CD4-positive, alpha-beta memory T cell (primary cell): ENCODE results near the gene SMIM14. TPM values are rescaled to one million over a fixed set of nuclear protein-coding genes. Genes with fewer than 3 reads are reported as not detected.
"Not testable (repeated sequence)": the region's sequence is repeated elsewhere in the genome, so short reads cannot be mapped to it uniquely, and the experiment has no call there.

ENCODE experiments used
- CTCF ChIA-PET: fragments of 350-600 bp; sonication (Branson Sonifier 250); formaldehyde crosslinking; loops from one replicate; lab custom pipeline; 2021; ENCODE audit warnings: inconsistent platforms; ENCODE audit not compliant: partially characterized antibody; lab: Charles Lee
- POLR2A ChIA-PET: fragments of 350-600 bp; sonication (Branson Sonifier 250); formaldehyde crosslinking; loops from one replicate; lab custom pipeline; 2021; ENCODE audit not compliant: partially characterized antibody; lab: Charles Lee
- DNase-seq, 5 donors: peaks; one replicate each; pipeline versions ENCODE4 v3.0.0 to v3.0.0-alpha.2; 2020 to 2022; ENCODE audit warnings: mixed read lengths in 1 of 5
- H3K27ac ChIP-seq: one replicate; pipeline ENCODE4 v1.7.0; 2013; ENCODE audit warnings: low read depth, low read length
- H3K27me3 ChIP-seq: 2 replicates; pipeline ENCODE4 v1.7.0; 2013; ENCODE audit warnings: mild to moderate bottlenecking, low read length, moderate library complexity; ENCODE audit not compliant: insufficient read depth
- H3K36me3 ChIP-seq: 2 replicates; pipeline ENCODE4 v1.7.0; 2013; ENCODE audit warnings: mild to moderate bottlenecking, low read length, moderate library complexity; ENCODE audit not compliant: insufficient read depth
- H3K4me1 ChIP-seq: 2 replicates; pipeline ENCODE4 v1.7.0; 2013; ENCODE audit warnings: mild to moderate bottlenecking, low read length, moderate library complexity; ENCODE audit not compliant: insufficient read depth
- H3K4me3 ChIP-seq, 2 donors: one replicate each; pipeline ENCODE4 v1.7.0; 2013; ENCODE audit warnings: low read length in 2 of 2, mild to moderate bottlenecking in 1 of 2
- H3K9me3 ChIP-seq, 2 donors: one replicate each; pipeline ENCODE4 v1.7.0; 2013; ENCODE audit warnings: low read length in 2 of 2, control low read depth in 1 of 2; ENCODE audit not compliant: control insufficient read depth in 1 of 2
- H3K27ac Mint-ChIP-seq, 7 donors: one replicate each; pipeline ENCODE4 v1.8.0; 2020 to 2021; ENCODE audit warnings: mixed read lengths in 7 of 7, mild to moderate bottlenecking in 6 of 7, inconsistent platforms in 3 of 7, moderate library complexity in 3 of 7
- H3K27me3 Mint-ChIP-seq, 2 donors: one replicate each; pipeline ENCODE4 v1.8.0; 2020 to 2021; ENCODE audit warnings: mixed read lengths in 2 of 2
- H3K36me3 Mint-ChIP-seq, 2 donors: one replicate each; pipeline ENCODE4 v1.8.0; 2020 to 2021; ENCODE audit warnings: mixed read lengths in 2 of 2, inconsistent platforms in 1 of 2, mild to moderate bottlenecking in 1 of 2
- H3K4me1 Mint-ChIP-seq, 4 donors: one replicate each; pipeline ENCODE4 v1.8.0; 2020 to 2021; ENCODE audit warnings: mixed read lengths in 4 of 4, mild to moderate bottlenecking in 1 of 4
- H3K4me3 Mint-ChIP-seq, 8 donors: one replicate each; pipeline ENCODE4 v1.8.0; 2020 to 2021; ENCODE audit warnings: mixed read lengths in 8 of 8, mild to moderate bottlenecking in 7 of 8, moderate library complexity in 6 of 8, inconsistent platforms in 3 of 8
- H3K9me3 Mint-ChIP-seq, 8 donors: one replicate each; pipeline ENCODE4 v1.8.0; 2020 to 2021; ENCODE audit warnings: mixed read lengths in 8 of 8, mild to moderate bottlenecking in 5 of 8, inconsistent platforms in 3 of 8, moderate library complexity in 1 of 8
- intact Hi-C: fragments of 100-400 bp; cut with micrococcal nuclease; formaldehyde crosslinking; loops from one replicate; pipeline ENCODE4 v1.15.1; 2023
- polyA plus RNA-seq, 2 donors: library from polyadenylated mRNA; unstranded; fragments of 300-500 nt; fragmentation: Illumina TruSeq; gene quantifications; one replicate each; pipeline ENCODE4 v1.2.3, GENCODE V29; 2021
- total RNA-seq, 2 experiments: library from RNA; stranded (reverse); gene quantifications; one replicate each; pipeline ENCODE4 v1.2.3, GENCODE V29; 2021

Gene SMIM14
- total and polyA plus RNA-seq, 4 experiments from 2014 or later, result 15.5 to 54.4 (median 28.1) TPM

DNA sequence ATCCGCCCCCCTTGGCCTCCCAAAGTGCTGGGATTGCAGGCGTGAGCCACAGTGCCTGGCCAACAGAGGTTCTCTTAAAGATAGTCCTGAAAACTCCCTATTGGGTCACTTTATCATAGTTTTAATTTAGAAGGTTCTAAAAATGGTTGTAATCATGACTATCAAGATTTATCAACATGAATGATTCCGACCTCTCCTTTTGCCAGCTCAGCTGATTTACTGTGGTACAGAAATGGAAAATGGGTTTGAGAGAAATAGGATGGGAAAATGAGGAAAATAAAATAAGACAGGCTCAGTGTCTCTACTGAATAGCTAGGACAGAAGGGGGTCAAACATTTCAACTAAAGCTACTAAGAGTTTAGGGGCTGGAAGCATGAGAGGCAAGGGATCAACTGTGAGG, 83.2 kb downstream of the SMIM14 start:
- no peak overlapping the region for H3K4me3 ChIP-seq
- DNase-seq, result no peak
- CTCF ChIA-PET, result no interaction called here
- Mint-ChIP-seq H3K27me3 (no peaks in the 10 kb centered on the region), H3K9me3 (no peaks in the 10 kb centered on the region), H3K36me3 (peaks cover 20% of the 10 kb centered on the region in 2 donors), H3K27ac (no peak overlapping the region), H3K4me1 (no peaks in the 10 kb centered on the region), H3K4me3 (no peak overlapping the region)
- intact Hi-C loops, result no loop called here
- H3K27me3 ChIP-seq, result no peaks in the 10 kb centered on the region
- no peaks in the 10 kb centered on the region for H3K36me3 ChIP-seq
- no peaks in the 10 kb centered on the region for H3K9me3 ChIP-seq
- H3K27ac ChIP-seq, result no peak overlapping the region
- POLR2A ChIA-PET, result no interaction called here
- H3K4me1 ChIP-seq, result no peaks in the 10 kb centered on the region

- no peak overlapping the region for H3K27ac Mint-ChIP-seq
- no peak for DNase-seq
- no peaks in the 10 kb centered on the region for H3K36me3 ChIP-seq
- ChIA-PET POLR2A (no interaction called here), CTCF (interaction anchor here (1.7 kb wide), 1 partner anchor 80 kb away, joined by 7 read pairs; no protein-coding TSS in a partner anchor)
- no peak overlapping the region for H3K27ac ChIP-seq
- peaks cover 5 to 10% of the 10 kb centered on the region in 2 donors for H3K36me3 Mint-ChIP-seq
- no peak overlapping the region for H3K4me3 ChIP-seq
- no peaks in the 10 kb centered on the region for H3K27me3 ChIP-seq
- no peaks in the 10 kb centered on the region for H3K4me1 ChIP-seq
- H3K4me1 Mint-ChIP-seq, result no peaks in the 10 kb centered on the region
- H3K4me3 Mint-ChIP-seq, result no peak overlapping the region
- H3K9me3 Mint-ChIP-seq, result peaks cover 0 to 2% (median 0%) of the 10 kb centered on the region in 8 donors
- H3K27me3 Mint-ChIP-seq, result no peaks in the 10 kb centered on the region
- intact Hi-C loops, result no loop called here
- no peaks in the 10 kb centered on the region for H3K9me3 ChIP-seq
Measured at GRCh38 chr4:39548425-39549067, 90.1 kb downstream of the SMIM14 start.

- ChIA-PET POLR2A (no interaction called here), CTCF (no interaction called here)
- no peaks in the 10 kb centered on the region for H3K4me1 Mint-ChIP-seq
- no peaks in the 10 kb centered on the region for H3K27me3 Mint-ChIP-seq
- H3K27ac ChIP-seq, result no peak overlapping the region
- no peak overlapping the region for H3K27ac Mint-ChIP-seq
- DNase-seq, result no peak
- H3K9me3 ChIP-seq, result no peaks in the 10 kb centered on the region
- H3K36me3 ChIP-seq, result no peaks in the 10 kb centered on the region
- peaks cover 0 to 7% of the 10 kb centered on the region in 2 donors for H3K36me3 Mint-ChIP-seq
- no peak overlapping the region for H3K4me3 Mint-ChIP-seq
- H3K9me3 Mint-ChIP-seq, result peaks cover 0 to 2% (median 0%) of the 10 kb centered on the region in 8 donors
- H3K4me1 ChIP-seq, result no peaks in the 10 kb centered on the region
- H3K4me3 ChIP-seq, result no peak overlapping the region
- no peaks in the 10 kb centered on the region for H3K27me3 ChIP-seq
- intact Hi-C loops, result no loop called here
Measured at GRCh38 chr4:39544580-39545315, 93.9 kb downstream of the SMIM14 start.

GRCh38 chr4:39544080-39544479, 94.6 kb downstream of the SMIM14 start:
- CTCF ChIA-PET, H3K9me3 ChIP-seq, H3K4me1 ChIP-seq, H3K27ac ChIP-seq, H3K9me3 Mint-ChIP-seq, intact Hi-C loops, H3K27ac Mint-ChIP-seq, H3K36me3 Mint-ChIP-seq, H3K27me3 ChIP-seq, H3K27me3 Mint-ChIP-seq, POLR2A ChIA-PET, H3K4me1 Mint-ChIP-seq, H3K4me3 Mint-ChIP-seq, H3K36me3 ChIP-seq, DNase-seq, H3K4me3 ChIP-seq: not testable (repeated sequence)

- intact Hi-C loops, result no loop called here
Measured at GRCh38 chr4:39543034-39543433, 95.6 kb downstream of the SMIM14 start.

DNA sequence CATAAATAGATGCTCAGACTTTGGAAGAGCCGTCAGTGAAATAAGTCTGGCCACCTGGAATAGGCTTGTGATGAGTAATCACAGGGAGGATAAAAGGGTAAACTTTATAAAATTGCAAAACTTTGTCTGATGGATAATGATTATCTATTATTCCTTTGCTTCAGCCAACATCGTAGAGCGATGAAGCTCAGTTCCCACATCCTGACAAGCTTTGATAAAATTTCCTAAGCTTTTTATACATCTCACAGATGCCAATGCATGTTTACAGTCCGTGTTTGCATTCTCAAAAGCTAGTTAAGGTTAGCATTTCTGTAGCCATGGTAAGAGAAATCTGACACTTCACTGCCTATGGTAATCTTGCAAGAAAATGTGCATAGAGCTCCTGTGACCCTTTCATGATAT, 96.1 kb downstream of the SMIM14 start:
- H3K27me3 ChIP-seq, result no peaks in the 10 kb centered on the region
- no peaks in the 10 kb centered on the region for H3K4me1 Mint-ChIP-seq
- no peak for DNase-seq
- H3K36me3 Mint-ChIP-seq, result peaks cover 0 to 7% of the 10 kb centered on the region in 2 donors
- no peaks in the 10 kb centered on the region for H3K27me3 Mint-ChIP-seq
- H3K27ac Mint-ChIP-seq, result no peak overlapping the region
- no peaks in the 10 kb centered on the region for H3K4me1 ChIP-seq
- CTCF ChIA-PET, result interaction anchor here (1.0 kb wide), 2 partner anchors 11 to 15 kb away, joined by 3 to 4 read pairs; partner anchors contain the start of gene UGDH
- POLR2A ChIA-PET, result no interaction called here
- no peaks in the 10 kb centered on the region for H3K36me3 ChIP-seq
- H3K27ac ChIP-seq, result no peak overlapping the region
- H3K4me3 ChIP-seq, result no peak overlapping the region
- H3K4me3 Mint-ChIP-seq, result no peak overlapping the region
- H3K9me3 ChIP-seq, result no peaks in the 10 kb centered on the region
- peaks cover 0 to 2% (median 0%) of the 10 kb centered on the region in 8 donors for H3K9me3 Mint-ChIP-seq
- intact Hi-C loops, result no loop called here

More at GRCh38 chr4:39543034-39543433, 95.6 kb downstream of the SMIM14 start:
- Histone ChIP-seq H3K4me1 (no peaks in the 10 kb centered on the region), H3K4me3 (no peak overlapping the region), H3K27me3 (no peaks in the 10 kb centered on the region), H3K9me3 (no peaks in the 10 kb centered on the region), H3K36me3 (no peaks in the 10 kb centered on the region), H3K27ac (no peak overlapping the region)
- no peak overlapping the region for H3K27ac Mint-ChIP-seq
- no peak overlapping the region for H3K4me3 Mint-ChIP-seq
- peaks cover 0 to 2% (median 0%) of the 10 kb centered on the region in 8 donors for H3K9me3 Mint-ChIP-seq
- ChIA-PET CTCF (interaction anchor here (1.0 kb wide), 2 partner anchors 10 to 16 kb away, joined by 3 to 4 read pairs; partner anchors contain the start of gene UGDH), POLR2A (no interaction called here)
- no peak for DNase-seq
- H3K36me3 Mint-ChIP-seq, result peaks cover 0 to 7% of the 10 kb centered on the region in 2 donors
- no peaks in the 10 kb centered on the region for H3K27me3 Mint-ChIP-seq
- H3K4me1 Mint-ChIP-seq, result no peaks in the 10 kb centered on the region

DNA sequence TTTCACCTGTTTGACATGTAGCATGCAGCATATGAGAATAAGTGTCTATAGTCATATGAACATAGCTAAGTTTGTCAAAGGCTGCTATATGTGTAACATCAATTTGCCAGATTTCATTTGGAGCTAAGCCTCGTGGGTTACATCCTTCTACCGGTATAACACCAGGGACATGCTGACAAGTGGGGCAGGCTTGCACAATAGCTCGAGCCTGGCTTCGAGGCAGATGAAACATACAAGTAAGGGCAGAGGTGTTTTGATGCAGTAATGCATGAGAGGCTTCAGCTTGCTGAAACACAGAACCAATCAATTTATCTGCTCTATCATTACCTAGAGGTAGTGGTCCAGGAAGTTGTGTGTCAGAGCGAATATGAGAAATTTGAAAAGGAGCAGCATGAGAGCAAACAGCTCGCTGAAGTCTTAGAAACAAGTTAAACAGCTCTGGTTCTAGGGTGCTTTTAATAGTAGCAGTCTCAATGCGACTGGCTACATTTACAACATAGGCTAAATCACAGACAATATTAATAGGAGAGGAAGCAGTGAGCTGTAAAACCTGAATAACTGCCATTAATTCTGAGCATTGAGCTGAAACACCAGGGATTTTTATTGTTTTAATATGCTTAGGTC, 96.6 kb downstream of the SMIM14 start:
- CTCF ChIA-PET, result interaction anchor here (1.0 kb wide), 1 partner anchor 15 kb away, joined by 3 read pairs; the partner anchor contains the start of gene UGDH
- Mint-ChIP-seq H3K4me3 (no peak overlapping the region), H3K9me3 (peaks cover 0 to 2% (median 0%) of the 10 kb centered on the region in 8 donors), H3K4me1 (no peaks in the 10 kb centered on the region), H3K36me3 (peaks cover 0 to 7% of the 10 kb centered on the region in 2 donors), H3K27me3 (no peaks in the 10 kb centered on the region), H3K27ac (no peak overlapping the region)
- no peaks in the 10 kb centered on the region for H3K27me3 ChIP-seq
- POLR2A ChIA-PET, result no interaction called here
- H3K4me1 ChIP-seq, result no peaks in the 10 kb centered on the region
- H3K9me3 ChIP-seq, result no peaks in the 10 kb centered on the region
- no peak overlapping the region for H3K4me3 ChIP-seq
- intact Hi-C loops, result no loop called here
- H3K27ac ChIP-seq, result no peak overlapping the region
- no peaks in the 10 kb centered on the region for H3K36me3 ChIP-seq
- DNase-seq, result no peak
